H9 (cell line): ENCODE data around the gene HNF1B. TPM values are rescaled to one million over a fixed set of nuclear protein-coding genes. Genes with fewer than 3 reads are reported as not detected.

Source experiments
- DNase-seq: peaks from one replicate; pipeline ENCODE4 v3.0.0-alpha.2; 2017
- H2AFZ ChIP-seq: one replicate; pipeline ENCODE4 v1.6.1; 2013; ENCODE audit warnings: mild to moderate bottlenecking, low read length, control low read depth, moderate library complexity
- H2AK5ac ChIP-seq: 2 replicates; pipeline ENCODE4 v1.6.1; 2013; ENCODE audit warnings: low read length, control low read depth, mixed read lengths; ENCODE audit not compliant: insufficient read length
- H2BK120ac ChIP-seq: one replicate; pipeline ENCODE4 v1.6.1; 2013; ENCODE audit warnings: low read depth, mild to moderate bottlenecking, low read length, control low read depth, inconsistent platforms; ENCODE audit not compliant: poor library complexity, severe bottlenecking
- H2BK12ac ChIP-seq: 2 replicates; pipeline ENCODE4 v1.6.1; 2013; ENCODE audit warnings: low read length, control low read depth, mixed read lengths, low read depth; ENCODE audit not compliant: insufficient read length
- H2BK15ac ChIP-seq: 2 replicates; pipeline ENCODE4 v1.6.1; 2013; ENCODE audit warnings: low read depth, low read length, control low read depth
- H2BK20ac ChIP-seq: one replicate; pipeline ENCODE4 v1.6.1; 2013; ENCODE audit warnings: low read depth, mild to moderate bottlenecking, low read length, control low read depth, inconsistent platforms; ENCODE audit not compliant: poor library complexity, severe bottlenecking
- H2BK5ac ChIP-seq: 2 replicates; pipeline ENCODE4 v1.6.1; 2013; ENCODE audit warnings: low read length, control low read depth, mixed read lengths; ENCODE audit not compliant: insufficient read length
- H3K14ac ChIP-seq: 2 replicates; pipeline ENCODE4 v1.6.1; 2013; ENCODE audit warnings: low read length, control low read depth; ENCODE audit not compliant: insufficient read depth
- H3K18ac ChIP-seq: 2 replicates; pipeline ENCODE4 v1.6.1; 2013; ENCODE audit warnings: low read depth, mild to moderate bottlenecking, mixed read lengths, low read length, control low read depth; ENCODE audit not compliant: insufficient read length
- H3K23ac ChIP-seq: 2 replicates; pipeline ENCODE4 v1.6.1; 2013; ENCODE audit warnings: low read length, control low read depth, mixed read lengths, low read depth; ENCODE audit not compliant: insufficient read length
- H3K23me2 ChIP-seq: 2 replicates; pipeline ENCODE4 v1.6.1; 2013; ENCODE audit warnings: low read depth, mild to moderate bottlenecking, mixed read lengths, low read length, control low read depth; ENCODE audit not compliant: insufficient read length, poor library complexity, severe bottlenecking
- H3K27ac ChIP-seq: 2 replicates; pipeline ENCODE4 v1.5.1; 2013; ENCODE audit warnings: low read length, control low read depth, mixed read lengths, low read depth; ENCODE audit not compliant: insufficient read length
- H3K27me3 ChIP-seq: 2 replicates; pipeline ENCODE4 v1.6.1; 2013; ENCODE audit warnings: low read length, control low read depth, inconsistent platforms; ENCODE audit not compliant: insufficient read depth
- H3K4ac ChIP-seq: 2 replicates; pipeline ENCODE4 v1.6.1; 2013; ENCODE audit warnings: low read depth, mild to moderate bottlenecking, control low read depth, inconsistent platforms, low read length, moderate library complexity
- H3K4me1 ChIP-seq: 2 replicates; pipeline ENCODE4 v1.6.1; 2013; ENCODE audit warnings: low read length, control low read depth, inconsistent platforms; ENCODE audit not compliant: insufficient read depth
- H3K4me2 ChIP-seq: 2 replicates; pipeline ENCODE4 v1.6.1; 2013; ENCODE audit warnings: low read length, control low read depth, mixed read lengths; ENCODE audit not compliant: insufficient read length, insufficient read depth
- H3K56ac ChIP-seq: 2 replicates; pipeline ENCODE4 v1.6.1; 2013; ENCODE audit warnings: low read depth, mild to moderate bottlenecking, mixed read lengths, low read length, control low read depth; ENCODE audit not compliant: insufficient read length
- H3K79me1 ChIP-seq: 2 replicates; pipeline ENCODE4 v1.6.1; 2013; ENCODE audit warnings: low read depth, mild to moderate bottlenecking, moderate library complexity, low read length, control low read depth, inconsistent platforms; ENCODE audit not compliant: insufficient read depth, poor library complexity, severe bottlenecking
- H3K79me2 ChIP-seq: 2 replicates; pipeline ENCODE4 v1.6.1; 2013; ENCODE audit warnings: low read length, control low read depth, inconsistent platforms; ENCODE audit not compliant: insufficient read depth
- H3K9ac ChIP-seq: 2 replicates; pipeline ENCODE4 v1.6.1; 2013; ENCODE audit warnings: low read length, control low read depth, mixed read lengths; ENCODE audit not compliant: insufficient read length; ENCODE audit errors: extremely low read depth
- H3K9me3 ChIP-seq: one replicate; pipeline ENCODE4 v1.6.1; 2013; ENCODE audit warnings: low read depth, low read length, inconsistent platforms; ENCODE audit not compliant: control insufficient read depth
- H3T11ph ChIP-seq: one replicate; pipeline ENCODE4 v1.6.1; 2013; ENCODE audit warnings: mild to moderate bottlenecking, low read length, control low read depth, inconsistent platforms
- H4K20me1 ChIP-seq: one replicate; pipeline ENCODE4 v1.6.1; 2013; ENCODE audit not compliant: control insufficient read depth, insufficient read length, insufficient read depth
- H4K5ac ChIP-seq: 2 replicates; pipeline ENCODE4 v1.6.1; 2013; ENCODE audit warnings: low read depth, mild to moderate bottlenecking, mixed read lengths, low read length, control low read depth; ENCODE audit not compliant: insufficient read length
- H4K8ac ChIP-seq: replicated peaks from 2 replicates; pipeline ENCODE4 v1.6.1; 2013; ENCODE audit warnings: low read length, control low read depth, mixed read lengths, low read depth; ENCODE audit not compliant: insufficient read length
- H4K91ac ChIP-seq: 2 replicates; pipeline ENCODE4 v1.6.1; 2013; ENCODE audit warnings: low read depth, mild to moderate bottlenecking, moderate library complexity, mixed read lengths, low read length, control low read depth; ENCODE audit not compliant: insufficient read length
- H3K27ac Mint-ChIP-seq, 3 experiments: 2 replicates in 2 of 3; 3 replicates in 1 of 3; pipeline ENCODE4 v1.8.0; 2020 to 2021; ENCODE audit warnings: mixed read lengths in 3 of 3, mild to moderate bottlenecking in 1 of 3, moderate library complexity in 1 of 3
- H3K27me3 Mint-ChIP-seq: 2 replicates; pipeline ENCODE4 v1.8.0; 2021; ENCODE audit warnings: low read depth, mild to moderate bottlenecking, moderate library complexity, mixed read lengths
- H3K36me3 Mint-ChIP-seq, 3 experiments: 2 replicates in 2 of 3; 3 replicates in 1 of 3; pipeline ENCODE4 v1.8.0; 2020 to 2021; ENCODE audit warnings: low read depth in 3 of 3, mixed read lengths in 3 of 3; ENCODE audit not compliant: insufficient read depth in 1 of 3
- H3K4me1 Mint-ChIP-seq, 2 experiments: 2 replicates each; pipeline ENCODE4 v1.8.0; 2020; ENCODE audit warnings: mixed read lengths in 2 of 2
- H3K4me3 Mint-ChIP-seq, 2 experiments: 2 replicates in 1 of 2; 3 replicates in 1 of 2; pipeline ENCODE4 v1.8.0; 2020 to 2021; ENCODE audit warnings: mild to moderate bottlenecking in 2 of 2, mixed read lengths in 2 of 2, moderate library complexity in 1 of 2
- H3K9me3 Mint-ChIP-seq, 2 experiments: 2 replicates in 1 of 2; 3 replicates in 1 of 2; pipeline ENCODE4 v1.8.0; 2020; ENCODE audit warnings: mild to moderate bottlenecking in 2 of 2, mixed read lengths in 2 of 2, moderate library complexity in 1 of 2
- CTCF ChIP-seq: fragments of 200-600 bp; sonication (generic); conservative IDR thresholded peaks from 3 replicates; pipeline ENCODE4 v1.8.0; 2021; ENCODE audit warnings: antibody characterized with exemption, mild to moderate bottlenecking
- WGBS: extraction: QIAGEN DNeasy Blood & Tissue Kit; methylation state at CpG from one replicate; pipeline ENCODE4 v1.1.7; 2013; ENCODE audit warnings: missing lambda C conversion rate, low lambda C conversion rate, mixed read lengths; ENCODE audit not compliant: insufficient read length; ENCODE audit errors: extremely low coverage; 5-methylcytosine and 5-hydroxymethylcytosine counted together
- total RNA-seq: library from RNA; stranded (reverse); gene quantifications from 2 replicates; pipeline ENCODE4 v1.2.1, GENCODE V29; 2021

HNF1B gene
- total RNA-seq, 1 experiment from 2014 or later: not detected

DNA sequence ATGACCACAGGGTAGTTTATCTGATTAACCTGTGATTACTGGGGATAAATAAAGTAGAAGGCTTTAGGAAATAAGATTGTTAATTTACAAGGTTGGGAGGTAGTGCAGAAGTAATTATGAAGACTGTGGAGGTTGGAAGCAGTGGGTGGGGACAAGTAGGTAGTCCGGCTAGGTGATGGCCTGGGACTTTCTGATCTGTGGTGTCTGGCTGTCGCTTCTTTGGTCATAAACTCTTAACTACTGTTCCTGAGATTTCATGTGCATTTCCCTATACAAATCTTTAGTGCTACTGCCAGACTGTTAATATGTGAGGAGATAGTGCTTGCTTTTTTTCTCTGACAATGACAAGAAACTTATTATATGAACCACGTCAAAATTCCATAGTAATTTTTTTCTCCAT lies 19.5 kb upstream of the HNF1B start:
- Histone ChIP-seq H3K18ac (no peak overlapping the region), H2BK12ac (no peak overlapping the region), H3K27ac (no peak overlapping the region), H3K4me2 (no peak overlapping the region), H3K14ac (no peak overlapping the region), H3K56ac (no peak overlapping the region), H3K23me2 (no peaks in the 10 kb centered on the region), H3K9me3 (peaks cover 15% of the 10 kb centered on the region), H2BK20ac (no peak overlapping the region), H2AK5ac (no peak overlapping the region), H2BK120ac (no peak overlapping the region), H4K20me1 (no peaks in the 10 kb centered on the region), H4K91ac (no peak overlapping the region), H3K79me2 (no peaks in the 10 kb centered on the region), H3K23ac (no peak overlapping the region), H2BK5ac (no peak overlapping the region), H3K27me3 (no peaks in the 10 kb centered on the region), H4K5ac (no peak overlapping the region), H3K79me1 (no peaks in the 10 kb centered on the region), H2AFZ (no peak overlapping the region), H2BK15ac (no peak overlapping the region), H4K8ac (no peak overlapping the region), H3T11ph (no peak overlapping the region), H3K4me1 (no peaks in the 10 kb centered on the region), H3K4ac (no peak overlapping the region), H3K9ac (no peak overlapping the region)
- Mint-ChIP-seq H3K27me3 (peaks cover 21% of the 10 kb centered on the region), H3K9me3 (peaks cover 12% of the 10 kb centered on the region in 2 experiments), H3K36me3 (peaks cover 0 to 9% (median 2%) of the 10 kb centered on the region in 3 experiments; a peak in 3 of 7 replicates), H3K27ac (no peak overlapping the region), H3K4me1 (no peaks in the 10 kb centered on the region), H3K4me3 (no peak overlapping the region)
- no CpG with 5 or more reads among the region's 3 CpGs for WGBS
- TF ChIP-seq CTCF: no peak
- DNase-seq: no peak
